Osteocyte (in vitro differentiated cells): ENCODE results near the gene EXOC3. TPM values are rescaled to one million over a fixed set of nuclear protein-coding genes. Genes with fewer than 3 reads are reported as not detected.

Source experiments
- DNase-seq: peaks from one replicate; pipeline ENCODE4 v3.0.0; 2021; ENCODE audit warnings: mixed read lengths; ENCODE audit not compliant: unreplicated experiment; ENCODE audit errors: extremely low spot score
- H3K27ac Mint-ChIP-seq: one replicate; pipeline ENCODE4 v1.8.0; 2021; ENCODE audit warnings: mild to moderate bottlenecking, mixed read lengths; ENCODE audit not compliant: unreplicated experiment
- H3K27me3 Mint-ChIP-seq: one replicate; pipeline ENCODE4 v1.8.0; 2021; ENCODE audit warnings: mixed read lengths; ENCODE audit not compliant: unreplicated experiment
- H3K36me3 Mint-ChIP-seq: one replicate; pipeline ENCODE4 v1.8.0; 2021; ENCODE audit warnings: mixed read lengths; ENCODE audit not compliant: unreplicated experiment
- H3K4me1 Mint-ChIP-seq: one replicate; pipeline ENCODE4 v1.8.0; 2021; ENCODE audit warnings: mixed read lengths; ENCODE audit not compliant: unreplicated experiment
- H3K4me3 Mint-ChIP-seq: one replicate; pipeline ENCODE4 v1.8.0; 2021; ENCODE audit warnings: mild to moderate bottlenecking, moderate library complexity, mixed read lengths; ENCODE audit not compliant: unreplicated experiment
- H3K9me3 Mint-ChIP-seq: one replicate; pipeline ENCODE4 v1.8.0; 2021; ENCODE audit warnings: mixed read lengths; ENCODE audit not compliant: unreplicated experiment
- total RNA-seq: library from RNA; stranded (reverse); gene quantifications from 2 replicates; pipeline ENCODE4 v1.2.1, GENCODE V29; 2021
- TF ChIP-seq, protein P1 (sequence below): fragments of 200-600 bp; sonication (generic); IDR thresholded peaks from 2 replicates; pipeline ENCODE4 v1.5.0; 2021; ENCODE audit warnings: antibody characterized with exemption, mild to moderate bottlenecking, moderate library complexity

The EXOC3 gene
- total RNA-seq, 1 donor from 2014 or later, result 81.4 TPM

DNA sequence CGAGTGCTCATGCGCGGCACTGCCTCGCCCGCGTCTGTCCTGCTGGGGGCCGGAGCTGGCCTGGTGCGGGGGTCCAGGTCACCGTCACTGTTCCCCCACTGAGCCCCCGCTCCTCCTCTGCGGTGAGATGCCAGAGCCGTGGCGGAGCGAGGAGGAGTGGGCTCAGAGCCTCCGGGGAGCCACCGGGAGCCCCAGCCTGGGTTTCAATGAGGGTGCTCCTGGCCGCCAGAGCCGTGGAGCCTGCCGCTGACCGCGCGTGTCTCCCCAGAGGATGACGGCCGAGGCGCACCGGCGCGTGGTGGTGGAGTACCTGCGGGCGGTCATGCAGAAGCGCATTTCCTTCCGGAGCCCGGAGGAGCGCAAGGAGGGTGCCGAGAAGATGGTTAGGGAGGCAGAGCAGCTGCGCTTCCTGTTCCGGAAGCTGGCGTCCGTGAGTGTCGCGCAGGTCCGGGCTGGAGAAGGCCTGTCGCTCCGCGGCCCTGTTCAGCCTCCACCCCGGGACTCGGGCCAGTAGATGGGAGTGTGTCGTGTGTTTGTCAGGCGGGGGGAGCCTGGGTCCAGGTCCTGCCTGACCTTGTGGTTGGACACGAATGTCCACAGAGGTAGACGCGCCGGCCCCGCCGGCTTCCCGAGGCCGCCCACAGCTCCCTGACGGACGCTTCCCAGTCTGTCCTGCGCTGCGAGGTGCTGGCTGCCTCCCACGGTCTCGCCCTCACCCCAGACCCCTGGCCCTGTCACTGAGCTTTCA is 22.0 kb downstream of the EXOC3 start:
- no peak overlapping the region for H3K27ac Mint-ChIP-seq
- no peaks in the 10 kb centered on the region for H3K27me3 Mint-ChIP-seq
- H3K4me3 Mint-ChIP-seq, result no peak overlapping the region
- no peak for DNase-seq
- peaks cover 34% of the 10 kb centered on the region for H3K36me3 Mint-ChIP-seq
- TF ChIP-seq, protein P1, sequence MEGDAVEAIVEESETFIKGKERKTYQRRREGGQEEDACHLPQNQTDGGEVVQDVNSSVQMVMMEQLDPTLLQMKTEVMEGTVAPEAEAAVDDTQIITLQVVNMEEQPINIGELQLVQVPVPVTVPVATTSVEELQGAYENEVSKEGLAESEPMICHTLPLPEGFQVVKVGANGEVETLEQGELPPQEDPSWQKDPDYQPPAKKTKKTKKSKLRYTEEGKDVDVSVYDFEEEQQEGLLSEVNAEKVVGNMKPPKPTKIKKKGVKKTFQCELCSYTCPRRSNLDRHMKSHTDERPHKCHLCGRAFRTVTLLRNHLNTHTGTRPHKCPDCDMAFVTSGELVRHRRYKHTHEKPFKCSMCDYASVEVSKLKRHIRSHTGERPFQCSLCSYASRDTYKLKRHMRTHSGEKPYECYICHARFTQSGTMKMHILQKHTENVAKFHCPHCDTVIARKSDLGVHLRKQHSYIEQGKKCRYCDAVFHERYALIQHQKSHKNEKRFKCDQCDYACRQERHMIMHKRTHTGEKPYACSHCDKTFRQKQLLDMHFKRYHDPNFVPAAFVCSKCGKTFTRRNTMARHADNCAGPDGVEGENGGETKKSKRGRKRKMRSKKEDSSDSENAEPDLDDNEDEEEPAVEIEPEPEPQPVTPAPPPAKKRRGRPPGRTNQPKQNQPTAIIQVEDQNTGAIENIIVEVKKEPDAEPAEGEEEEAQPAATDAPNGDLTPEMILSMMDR, result no peak
- H3K4me1 Mint-ChIP-seq, result no peaks in the 10 kb centered on the region
- H3K9me3 Mint-ChIP-seq, result no peaks in the 10 kb centered on the region

DNA sequence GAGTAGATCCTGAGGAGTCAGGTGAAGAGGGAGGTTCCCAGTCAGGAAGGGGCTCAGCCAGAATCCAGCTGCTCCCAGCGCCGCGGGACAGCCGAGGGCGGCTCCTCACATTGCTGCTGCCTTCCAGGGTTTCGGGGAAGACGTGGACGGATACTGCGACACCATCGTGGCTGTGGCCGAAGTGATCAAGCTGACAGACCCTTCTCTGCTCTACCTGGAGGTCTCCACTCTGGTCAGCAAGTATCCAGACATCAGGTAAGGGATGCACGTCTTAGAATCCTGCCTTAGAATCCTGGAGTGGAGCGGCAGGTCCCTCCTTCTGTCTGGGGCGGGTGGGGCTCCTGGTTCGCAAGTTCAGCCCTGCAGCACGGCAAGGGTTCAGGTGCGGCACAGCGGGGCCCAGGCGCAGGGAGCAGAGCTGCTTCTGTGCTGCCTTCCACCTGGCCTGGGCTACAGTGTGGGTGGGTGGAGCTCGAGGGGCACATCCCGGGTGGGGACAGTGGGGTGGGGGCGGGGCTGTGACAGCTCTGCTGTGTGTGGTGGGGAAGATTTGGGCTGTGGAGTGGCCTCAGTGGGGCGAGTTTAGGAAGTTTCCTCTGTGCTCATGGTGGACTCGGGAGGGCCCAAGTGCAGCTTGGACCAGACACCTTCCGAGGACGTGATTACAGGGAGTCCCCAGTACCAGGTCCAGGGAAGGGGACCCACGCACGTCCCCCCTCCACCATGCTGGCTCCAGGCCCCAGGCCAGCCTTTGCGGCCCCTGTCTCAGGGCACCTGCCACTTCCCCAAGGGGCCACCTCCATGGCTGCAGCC is 22.8 kb downstream of the EXOC3 start:
- H3K4me3 Mint-ChIP-seq, result no peak overlapping the region
- no peaks in the 10 kb centered on the region for H3K27me3 Mint-ChIP-seq
- TF ChIP-seq, protein P1, result no peak
- H3K36me3 Mint-ChIP-seq, result peaks cover 28% of the 10 kb centered on the region
- no peaks in the 10 kb centered on the region for H3K9me3 Mint-ChIP-seq
- H3K4me1 Mint-ChIP-seq, result peaks cover 5% of the 10 kb centered on the region
- no peak for DNase-seq
- no peak overlapping the region for H3K27ac Mint-ChIP-seq

DNA sequence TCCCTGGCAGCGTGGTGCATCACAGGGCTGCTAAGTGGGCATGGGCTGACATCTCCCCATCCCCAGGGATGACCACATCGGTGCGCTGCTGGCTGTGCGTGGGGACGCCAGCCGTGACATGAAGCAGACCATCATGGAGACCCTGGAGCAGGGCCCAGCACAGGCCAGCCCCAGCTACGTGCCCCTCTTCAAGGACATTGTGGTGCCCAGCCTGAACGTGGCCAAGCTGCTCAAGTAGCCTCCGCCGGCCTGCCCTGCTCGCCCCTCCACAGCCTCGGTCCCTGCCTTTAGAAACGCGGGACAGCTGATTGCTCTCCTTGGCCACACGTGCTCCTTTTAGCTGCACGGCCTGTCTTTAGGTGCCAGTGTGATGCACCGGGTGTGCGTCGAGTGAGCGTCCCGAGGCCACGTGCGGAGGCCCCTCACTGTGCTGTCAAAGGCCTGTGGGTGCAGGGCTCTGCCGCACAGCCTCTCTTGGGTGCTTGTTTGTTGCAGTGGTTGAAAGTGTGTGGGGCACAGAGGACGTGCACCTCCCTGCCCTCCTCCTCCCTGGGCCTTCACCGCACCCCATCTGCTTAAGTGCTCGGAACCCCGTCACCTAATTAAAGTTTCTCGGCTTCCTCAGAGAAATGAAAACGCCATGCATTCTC is 23.8 kb downstream of the EXOC3 start:
- Mint-ChIP-seq H3K27me3 (no peaks in the 10 kb centered on the region), H3K9me3 (no peaks in the 10 kb centered on the region), H3K27ac (no peak overlapping the region), H3K36me3 (peaks cover 27% of the 10 kb centered on the region), H3K4me1 (peaks cover 11% of the 10 kb centered on the region), H3K4me3 (no peak overlapping the region)
- TF ChIP-seq, protein P1, result no peak
- DNase-seq, result no peak

DNA sequence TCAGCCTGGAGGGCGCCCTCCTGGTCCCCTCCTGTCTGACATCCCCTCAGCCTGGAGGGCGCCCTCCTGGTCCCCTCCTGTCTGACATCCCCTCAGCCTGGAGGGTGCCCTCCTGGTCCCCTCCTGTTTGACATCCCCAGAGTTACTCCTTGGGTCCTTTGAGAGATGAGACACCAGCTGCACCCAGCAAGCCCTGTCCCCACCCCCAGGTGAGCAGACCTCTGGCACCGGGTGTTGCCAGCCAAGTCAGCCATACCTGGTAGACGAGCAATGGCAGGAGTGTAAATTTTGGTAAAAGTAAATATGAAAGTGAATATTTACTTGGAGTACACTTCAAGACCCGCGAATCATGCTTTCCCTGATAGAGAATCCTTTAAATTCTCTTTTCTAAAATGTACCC is 25.4 kb downstream of the EXOC3 start:
- H3K27me3 Mint-ChIP-seq, result no peaks in the 10 kb centered on the region
- H3K4me1 Mint-ChIP-seq, result peaks cover 14% of the 10 kb centered on the region
- no peak overlapping the region for H3K27ac Mint-ChIP-seq
- H3K9me3 Mint-ChIP-seq, result no peaks in the 10 kb centered on the region
- no peak overlapping the region for H3K4me3 Mint-ChIP-seq
- H3K36me3 Mint-ChIP-seq, result peaks cover 15% of the 10 kb centered on the region
- TF ChIP-seq, protein P1, result no peak
- DNase-seq, result no peak
